HUDEP-2 (cell line): ENCODE results near the gene MAGI2.
"Not testable (repeated sequence)": the region's sequence is repeated elsewhere in the genome, so short reads cannot be mapped to it uniquely, and the experiment has no call there.

Source experiments
- DNase-seq, 76 experiments: peaks; one replicate each; lab custom pipeline; 2025; ENCODE audit not compliant: unreplicated experiment in 76 of 76; lab: John Stamatoyannopoulos, UW

MAGI2 gene

DNA sequence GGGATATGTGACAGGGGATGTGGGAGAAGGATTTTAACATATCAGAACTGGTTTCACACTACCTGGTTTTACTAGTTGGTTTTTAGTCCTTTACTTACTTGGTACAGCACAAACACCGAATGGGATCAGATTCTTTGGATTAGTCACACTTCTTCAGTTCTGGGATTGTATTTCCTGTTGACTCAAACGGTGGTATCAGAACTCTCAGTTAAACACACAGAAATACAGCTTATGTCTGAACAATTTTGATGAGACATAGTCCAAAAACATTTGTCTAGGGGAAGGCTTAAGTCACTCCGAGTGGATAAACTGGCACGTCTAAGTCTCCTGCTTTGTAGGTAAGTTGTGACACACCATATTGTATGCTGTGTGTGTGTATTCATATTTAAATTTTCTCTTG, 1174.4 kb downstream of the MAGI2 start:
- no peak for DNase-seq

DNA sequence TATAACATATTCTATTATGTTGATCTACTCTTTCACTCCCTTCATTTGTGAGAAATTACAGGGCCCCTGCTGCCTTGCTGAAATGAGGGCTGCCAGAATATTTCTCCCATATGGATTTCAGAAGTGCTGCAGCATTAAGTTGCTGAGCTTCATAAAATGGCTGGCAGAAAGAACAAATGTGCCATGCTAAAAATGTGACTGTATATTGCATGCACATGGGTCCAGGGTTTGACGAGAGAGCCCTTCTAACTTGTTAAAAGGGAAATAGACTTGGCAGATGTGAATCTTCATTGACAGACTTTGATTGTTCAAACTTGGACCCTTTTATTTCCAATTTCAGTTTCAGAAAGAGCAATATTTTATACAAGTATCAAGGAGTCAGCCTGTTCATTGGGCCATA, 1186.3 kb downstream of the MAGI2 start:
- no peak for DNase-seq

DNA sequence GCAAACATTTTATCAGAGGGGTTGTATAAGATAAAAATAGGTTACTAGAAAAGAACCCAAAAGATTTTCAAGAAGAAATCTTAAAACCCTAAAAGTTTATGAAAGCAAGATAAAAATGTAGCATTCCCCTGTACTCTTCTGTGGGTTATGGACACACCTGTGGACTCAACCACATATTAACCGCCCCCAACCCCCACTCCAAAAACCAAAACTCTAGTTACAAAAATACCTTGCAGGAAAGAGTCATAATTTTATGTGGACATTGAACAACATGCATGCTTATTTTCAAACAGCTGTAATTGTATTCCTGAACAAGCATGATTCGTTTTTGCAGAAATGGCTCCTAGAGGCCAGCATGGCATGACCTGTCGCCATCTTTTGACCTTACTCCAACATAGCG, 1188.0 kb downstream of the MAGI2 start:
- no peak for DNase-seq

DNA sequence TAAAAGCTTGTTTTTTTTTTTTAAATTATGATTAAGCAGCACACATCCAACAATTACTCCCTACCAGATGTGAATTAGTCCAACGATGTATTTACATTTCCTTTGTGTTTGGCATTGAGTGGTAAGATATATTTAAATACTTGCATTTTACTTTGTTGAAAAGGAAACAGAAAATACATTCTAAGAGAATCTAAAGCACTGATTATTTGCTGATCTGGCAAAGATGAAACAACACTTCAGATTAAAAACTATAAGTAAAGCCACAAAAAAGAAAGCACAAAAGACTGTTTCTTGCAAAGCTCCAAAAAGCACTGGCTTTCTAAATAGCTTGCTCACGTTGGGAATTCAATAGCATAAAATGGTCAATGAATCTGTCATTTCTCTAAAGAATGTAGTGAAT, 1188.4 kb downstream of the MAGI2 start:
- no peak for DNase-seq

DNA sequence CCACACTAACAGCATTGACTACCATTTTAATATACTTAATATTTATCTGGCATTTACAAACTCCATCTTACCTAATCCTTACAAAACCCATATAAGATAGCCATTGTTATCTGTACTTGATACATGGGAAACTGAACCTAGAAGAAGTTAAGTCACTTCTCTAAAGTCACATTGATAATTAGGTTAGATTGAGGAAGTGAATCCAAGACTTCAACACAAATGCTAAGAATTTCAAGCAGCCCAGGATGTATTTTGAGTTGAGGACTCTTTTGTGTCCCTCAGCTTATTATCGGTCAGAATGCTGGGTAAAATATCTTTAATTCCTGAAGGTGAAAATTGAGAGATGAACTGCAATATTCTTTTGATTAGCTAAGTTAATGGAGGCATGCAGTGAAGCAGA, 1189.4 kb downstream of the MAGI2 start:
- no peak for DNase-seq

DNA sequence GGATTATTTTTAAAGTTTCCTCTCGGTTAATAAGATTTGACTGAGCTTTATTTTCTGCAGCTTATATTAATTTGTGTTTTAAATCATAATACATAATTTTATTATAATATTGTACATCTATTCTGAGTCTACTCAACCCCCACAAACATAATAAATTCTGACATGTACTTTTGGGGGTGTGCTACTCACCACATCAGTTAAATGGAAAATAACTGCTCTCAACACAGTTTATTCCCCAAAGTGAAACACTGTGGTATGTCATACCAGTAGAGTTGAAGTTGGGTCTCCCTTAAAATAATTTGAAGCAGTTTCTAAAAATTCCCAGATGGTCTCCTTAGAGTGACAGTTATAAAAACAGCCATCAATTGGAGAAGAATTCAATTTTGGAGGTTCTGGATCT, 1191.7 kb downstream of the MAGI2 start:
- DNase-seq = no peak

DNA sequence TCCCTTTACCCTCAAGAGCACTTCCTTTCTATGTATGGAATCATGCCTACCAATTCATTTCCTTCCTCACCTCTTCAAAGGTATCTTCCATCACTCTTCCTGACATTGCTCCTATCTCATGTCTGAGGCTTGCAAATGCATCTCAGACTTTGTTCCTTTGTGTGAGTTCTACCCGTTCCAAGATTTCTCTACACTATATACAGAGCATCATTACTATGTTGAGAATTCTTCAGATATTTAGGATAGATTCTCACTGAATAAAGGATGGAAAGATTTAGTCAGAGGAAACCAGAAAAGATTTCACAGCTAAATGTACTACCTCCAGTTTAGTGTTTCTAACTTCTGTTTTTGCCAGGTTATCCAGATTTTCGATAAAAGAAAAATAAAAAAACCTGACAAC, 1192.2 kb downstream of the MAGI2 start:
- no peak for DNase-seq

DNA sequence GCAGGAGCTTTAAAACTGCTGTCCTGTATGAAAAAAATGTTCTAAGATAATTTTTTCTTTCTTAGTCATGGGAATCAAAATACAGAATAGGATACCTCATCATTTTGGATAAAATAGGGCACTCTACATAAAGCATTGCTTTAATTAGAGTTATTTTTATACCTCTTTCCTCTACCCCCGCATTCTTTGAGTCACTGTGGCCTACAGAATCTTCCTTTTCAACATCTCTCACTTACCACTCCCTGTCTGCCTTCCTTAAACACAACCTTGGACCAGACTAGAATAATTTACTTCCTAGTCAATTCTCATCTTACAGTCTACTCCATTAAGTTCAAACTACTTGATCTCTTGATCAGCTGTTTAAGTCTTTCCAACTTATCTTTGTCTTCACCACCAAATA, 1192.6 kb downstream of the MAGI2 start:
- no peak for DNase-seq

DNA sequence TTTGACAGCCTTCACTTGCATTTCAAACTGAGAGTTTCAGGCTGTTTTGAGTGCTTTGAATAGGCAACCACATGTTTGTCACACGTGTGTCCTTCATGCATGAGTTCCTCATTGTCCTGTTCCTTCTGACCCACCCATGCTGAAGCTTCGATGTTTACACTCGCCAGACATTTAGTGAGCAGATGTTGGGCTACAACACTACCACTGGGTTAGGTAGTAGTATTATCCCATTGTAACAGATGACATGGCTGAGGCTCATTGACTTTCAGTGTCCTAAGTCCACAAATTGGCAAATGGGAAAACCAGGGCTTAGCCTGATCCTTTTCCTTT, 1198.8 kb downstream of the MAGI2 start:
- no peak for DNase-seq

DNA sequence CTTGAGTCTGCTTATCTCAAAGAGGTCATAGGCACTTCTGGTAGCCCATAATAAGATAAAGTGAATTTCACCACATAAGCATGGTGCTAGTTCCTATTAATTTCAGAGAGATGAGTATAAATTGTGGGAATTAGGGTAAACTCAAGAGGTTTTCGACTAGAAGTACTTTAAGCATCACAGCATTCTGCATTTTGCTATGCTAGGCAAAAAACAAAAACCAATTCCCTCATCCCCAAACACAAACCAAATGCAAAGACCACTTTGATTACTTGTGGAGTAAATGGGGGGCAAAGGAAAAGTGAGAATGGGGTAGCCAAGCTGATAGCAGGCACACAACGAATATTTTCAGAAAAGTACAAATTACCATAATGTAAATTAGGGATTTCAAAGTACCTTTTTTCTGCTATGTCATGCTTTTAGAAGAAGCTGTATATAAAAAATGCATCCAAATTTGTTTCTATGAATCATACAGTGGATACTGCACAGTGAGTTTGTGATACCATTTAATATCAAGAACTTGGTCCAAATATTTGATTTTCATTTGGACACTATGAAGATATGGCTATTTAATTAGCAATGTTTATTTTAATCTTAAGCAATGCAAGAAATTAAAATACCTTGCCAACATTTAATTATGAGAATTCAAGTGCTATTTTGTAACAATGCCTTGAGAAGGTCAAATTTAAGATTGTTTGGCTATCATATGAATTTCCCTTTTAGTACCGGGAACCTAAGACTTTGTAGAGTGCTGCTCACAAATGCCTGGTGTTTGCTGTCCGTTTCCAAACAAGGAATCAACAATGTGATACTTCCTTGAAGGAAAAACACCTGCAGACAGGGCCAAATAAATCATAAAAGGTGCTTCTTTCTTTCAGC, 1199.4 kb downstream of the MAGI2 start:
- no peak for DNase-seq

DNA sequence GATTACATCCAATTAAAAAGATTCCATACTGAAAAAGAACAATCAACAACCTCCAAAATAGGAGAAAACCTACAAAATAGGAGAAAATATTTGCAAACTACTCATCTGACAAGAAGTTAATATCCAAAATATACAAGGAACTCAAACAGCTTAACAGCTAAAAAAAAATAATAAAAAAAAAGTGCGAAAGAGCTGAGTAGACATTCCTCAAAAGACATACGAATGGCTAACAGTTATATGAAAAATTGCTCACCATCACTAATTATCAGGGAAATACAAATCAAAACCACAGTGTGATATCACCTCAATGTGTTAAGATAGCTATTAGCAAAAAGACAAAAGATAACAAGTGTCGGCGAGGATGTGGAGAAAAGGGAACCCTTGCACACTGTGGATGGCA, 1204.6 kb downstream of the MAGI2 start:
- no peak for DNase-seq

DNA sequence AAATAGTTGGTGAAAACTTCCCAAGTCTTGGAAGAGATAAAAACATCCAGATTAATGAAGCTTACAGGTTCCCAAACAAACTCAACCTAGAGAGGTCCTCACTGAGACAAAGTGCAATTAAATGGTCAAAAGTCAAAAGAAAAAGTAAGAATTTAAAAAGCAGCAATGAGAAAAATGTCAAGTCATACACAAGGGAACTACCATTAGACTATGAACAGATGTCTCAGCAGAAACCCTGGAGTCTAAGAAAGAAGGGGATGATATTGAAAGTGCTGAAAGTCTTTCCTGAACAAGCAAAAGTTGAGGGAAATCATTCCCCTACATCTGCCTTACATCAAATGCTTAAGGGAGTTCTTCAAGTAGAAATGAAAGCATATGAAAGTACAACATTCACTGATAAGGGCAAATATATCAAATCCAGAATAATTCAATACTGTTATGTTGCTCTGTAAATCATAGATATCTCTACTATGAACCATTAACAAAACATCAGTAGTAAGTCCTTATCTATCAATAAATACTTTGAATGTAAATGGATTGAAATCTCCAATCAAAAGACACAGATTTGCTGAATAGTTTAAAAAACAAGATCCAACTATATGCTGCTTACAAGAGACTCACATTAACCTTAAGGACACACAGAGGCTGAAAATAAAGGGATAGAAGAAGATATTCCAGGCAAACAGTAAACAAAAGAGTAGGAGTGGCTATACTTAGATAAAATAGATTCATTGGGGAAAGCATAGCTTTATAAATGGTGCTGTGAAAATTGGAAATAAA, 1205.4 kb downstream of the MAGI2 start:
- no peak for DNase-seq

DNA sequence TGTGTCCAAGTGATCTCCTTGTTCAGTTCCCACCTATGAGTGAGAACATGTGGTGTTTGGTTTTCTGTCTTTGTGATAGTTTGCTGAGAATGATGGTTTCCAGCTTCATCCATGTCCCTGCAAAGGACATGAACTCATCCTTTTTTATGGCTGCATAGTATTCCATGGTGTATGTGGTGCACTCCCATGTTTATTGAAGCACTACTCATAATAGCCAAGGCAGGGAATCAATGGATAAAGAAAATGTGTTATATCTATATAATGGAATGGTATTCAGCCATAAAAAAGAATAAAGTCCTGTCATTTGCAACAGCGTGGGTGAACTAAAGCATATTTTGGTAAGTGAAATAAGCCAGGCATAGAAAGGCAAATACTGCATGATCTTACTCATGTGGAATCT, 1213.3 kb downstream of the MAGI2 start:
- not testable (repeated sequence) for DNase-seq

DNA sequence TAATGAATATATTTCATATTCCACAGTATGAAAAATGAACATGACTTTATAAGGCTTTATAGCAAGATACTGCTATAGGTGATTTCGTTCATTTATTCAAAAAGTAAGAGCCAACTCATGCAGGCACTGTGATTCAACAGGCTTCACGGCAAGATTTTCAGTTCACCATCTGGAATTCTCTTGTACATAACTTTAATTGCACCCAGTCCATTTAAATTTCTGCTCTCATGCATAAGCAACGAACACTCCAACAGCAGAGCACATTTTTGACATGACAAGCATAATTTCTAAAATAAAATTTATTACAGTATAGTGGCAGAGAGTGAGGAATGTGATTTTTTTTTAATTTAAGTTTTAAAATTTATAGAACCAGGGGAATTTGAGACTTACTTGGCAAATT, 1218.8 kb downstream of the MAGI2 start:
- DNase-seq = no peak

DNA sequence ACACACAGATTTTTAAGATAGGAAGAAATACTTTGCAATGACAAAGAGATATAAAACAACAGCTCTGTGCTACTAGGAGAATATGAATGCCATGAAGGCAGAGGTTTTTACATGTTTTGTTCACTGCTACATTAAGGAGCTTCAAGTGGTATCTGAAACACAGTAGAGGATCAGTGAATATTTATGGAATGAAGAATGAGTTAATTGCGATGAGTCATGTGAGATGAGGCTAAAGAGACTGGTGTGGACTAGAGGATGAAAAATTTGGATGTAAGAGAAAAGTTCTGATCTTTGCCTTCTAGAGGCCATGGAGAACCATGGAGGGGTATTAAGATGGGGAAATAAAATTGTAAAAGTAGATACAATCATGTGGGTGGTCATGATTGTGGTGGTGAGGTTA, 1220.7 kb downstream of the MAGI2 start:
- no peak for DNase-seq

DNA sequence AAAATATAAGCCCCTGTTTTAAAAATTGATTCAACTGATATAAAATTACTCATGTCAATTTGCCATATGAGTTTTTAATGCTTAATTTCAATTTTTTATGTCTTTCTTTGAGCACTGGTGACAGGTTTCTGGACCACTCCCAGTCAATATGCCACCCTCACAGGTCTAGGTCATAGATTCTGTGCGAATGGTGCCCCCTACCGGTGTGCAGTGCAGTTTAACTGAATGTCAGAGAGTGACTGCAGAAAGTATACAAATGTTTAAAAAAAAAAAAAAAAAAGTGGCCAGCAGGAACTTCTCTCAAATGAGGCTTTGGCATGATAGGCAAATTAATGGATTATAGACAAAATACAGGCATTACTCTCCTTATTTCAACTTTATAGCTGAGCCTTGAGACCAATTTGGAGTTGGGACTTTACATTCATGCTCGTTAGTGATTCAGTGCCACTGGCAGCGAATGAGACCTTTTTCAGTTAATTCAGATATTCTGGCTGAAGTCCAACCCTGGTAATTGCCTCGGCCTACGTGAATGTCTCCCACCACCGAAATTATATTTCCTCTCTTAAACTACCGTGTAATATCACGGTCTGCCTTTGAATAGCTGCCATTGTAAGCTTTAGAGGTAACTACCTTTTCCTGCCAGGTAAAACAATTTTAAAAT, 1227.3 kb downstream of the MAGI2 start:
- peak in 38 of 76 experiments; percentile 1 to 52 (median 12) for DNase-seq

DNA sequence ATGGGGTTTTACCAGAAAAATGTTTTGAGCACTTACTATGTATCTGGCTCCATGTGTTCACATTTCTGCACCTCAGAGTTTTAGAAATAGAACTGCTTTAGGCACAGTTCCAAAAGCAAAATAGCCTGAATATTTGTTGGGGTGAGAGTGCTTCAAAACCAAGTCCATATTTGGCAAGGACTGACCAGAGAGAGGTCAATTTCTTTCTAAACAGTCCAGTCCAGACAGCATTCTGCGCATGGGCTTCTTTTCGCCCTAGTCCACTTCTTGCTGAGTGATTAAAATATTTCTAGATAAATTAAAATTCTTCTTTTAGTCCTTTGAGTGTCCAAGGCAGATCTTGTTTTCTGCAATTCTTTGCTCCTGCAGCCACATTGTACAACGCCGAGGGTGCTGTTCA, 1227.9 kb downstream of the MAGI2 start:
- no peak for DNase-seq

DNA sequence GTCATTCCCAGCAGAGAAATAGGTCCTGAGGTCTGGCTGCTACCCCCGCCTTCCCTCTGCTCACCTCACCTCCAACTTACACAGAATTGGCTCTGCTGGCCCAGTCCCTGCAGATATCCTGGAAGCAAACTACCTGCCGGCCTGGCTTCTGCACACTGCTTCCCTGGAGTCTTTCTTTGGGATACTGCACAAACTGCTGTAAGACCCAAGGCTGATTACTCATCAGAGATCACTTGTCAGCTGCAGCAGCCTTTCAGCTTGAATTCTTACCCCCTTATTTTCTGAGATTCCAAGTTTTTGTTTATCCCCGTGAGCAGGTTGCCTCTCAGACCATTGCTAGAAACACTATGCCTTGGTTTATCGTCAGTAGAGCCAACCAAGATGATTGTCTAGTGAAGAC, 1228.5 kb downstream of the MAGI2 start:
- DNase-seq = no peak

DNA sequence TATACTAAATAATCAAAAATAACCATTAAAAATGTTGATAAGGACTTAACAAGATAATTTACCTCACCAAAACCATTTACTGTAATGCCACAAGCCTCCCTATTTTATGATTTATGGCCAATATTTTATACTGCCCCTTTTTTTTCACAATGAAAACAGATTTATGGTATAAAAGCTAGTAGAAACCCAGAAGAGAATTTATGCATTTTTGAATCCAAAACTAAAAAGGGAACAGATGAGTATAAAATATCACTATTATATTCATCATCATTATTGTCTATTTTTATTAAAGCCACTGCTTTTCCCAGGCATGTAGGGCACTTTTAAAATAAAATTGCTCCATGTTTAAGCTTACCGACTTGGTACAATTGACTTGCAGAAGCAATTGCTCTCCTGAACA, 1229.9 kb downstream of the MAGI2 start:
- no peak for DNase-seq

DNA sequence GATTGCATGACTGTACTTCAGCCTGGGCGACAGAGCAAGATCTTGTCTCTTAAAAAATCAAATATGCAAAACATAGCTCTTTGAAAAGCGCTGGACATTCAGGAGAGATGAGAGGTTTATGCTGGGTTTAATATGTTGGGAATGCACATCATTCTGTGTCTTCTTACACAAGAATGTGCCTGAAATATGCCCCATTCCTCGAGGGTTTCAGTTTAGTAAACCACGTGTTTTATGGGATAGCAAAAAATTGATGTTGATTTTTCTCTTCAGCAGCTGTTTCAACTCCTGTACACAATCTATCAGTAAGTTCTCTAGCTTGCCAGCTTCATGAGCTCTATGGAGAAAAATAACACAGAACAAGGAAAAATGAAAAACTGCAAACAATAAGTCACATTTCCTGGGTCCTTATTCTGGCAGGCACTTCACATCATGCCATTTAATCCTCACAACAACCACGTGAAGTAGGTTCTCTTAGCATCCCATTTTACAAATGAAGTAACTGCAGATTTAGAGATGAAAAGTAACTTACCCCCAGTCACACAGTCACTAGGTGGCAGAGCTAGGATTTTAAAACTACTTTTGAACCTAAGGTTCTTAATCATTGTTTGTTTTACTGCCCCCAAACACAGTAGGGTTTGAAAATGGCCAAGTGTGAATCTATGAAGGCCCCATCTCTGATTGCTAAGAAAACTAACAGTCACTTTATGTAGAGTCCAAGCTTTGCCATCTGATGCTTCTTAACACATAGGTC, 1231.3 kb downstream of the MAGI2 start:
- DNase-seq = no peak

DNA sequence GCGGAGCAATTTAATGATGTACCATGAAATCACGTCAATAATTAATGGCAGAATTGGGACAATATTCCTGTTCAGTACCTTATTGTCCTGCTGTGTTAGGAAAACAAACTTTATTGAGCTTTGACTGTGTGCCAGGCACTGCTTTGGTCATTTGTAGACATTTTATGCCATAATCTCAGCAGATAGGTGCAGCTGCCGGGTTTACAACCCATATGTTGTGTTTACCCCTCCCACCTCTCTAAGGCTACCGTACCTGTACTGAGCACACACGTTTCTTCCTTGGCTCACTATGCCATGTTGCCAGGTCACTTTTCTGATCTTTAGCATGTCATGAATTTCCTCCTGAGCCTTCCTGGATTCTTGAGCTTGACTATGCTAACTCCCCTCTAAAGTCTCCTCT, 1232.7 kb downstream of the MAGI2 start:
- DNase-seq = no peak
